CD14-positive monocyte (primary cell): Measurements from ENCODE around the gene SYCP2L. TPM values are rescaled to one million over a fixed set of nuclear protein-coding genes. Genes with fewer than 3 reads are reported as not detected.

Experiments
- DNase-seq, 3 donors: peaks; one replicate each; pipeline ENCODE4 v3.0.0-alpha.2; 2011 to 2022
- H2AFZ ChIP-seq: 2 replicates; pipeline ENCODE4 v1.6.0; 2012; ENCODE audit warnings: mild to moderate bottlenecking, low read depth, low read length, inconsistent platforms; ENCODE audit not compliant: insufficient read depth, poor library complexity, severe bottlenecking
- H3K27ac ChIP-seq, 2 donors: 1 replicate in 1 of 2; 2 replicates in 1 of 2; pipeline ENCODE4 v1.5.1; 2012 to 2013; ENCODE audit warnings: low read length in 2 of 2, control low read depth in 1 of 2, inconsistent platforms in 1 of 2, low read depth in 1 of 2, mild to moderate bottlenecking in 1 of 2
- H3K27me3 ChIP-seq, 2 donors: one replicate each; pipeline versions ENCODE4 v1.6.0 to v1.6.1; 2011 to 2013; ENCODE audit warnings: low read length in 2 of 2; ENCODE audit not compliant: control insufficient read depth in 2 of 2, insufficient read depth in 2 of 2
- H3K36me3 ChIP-seq, 2 donors: replicated peaks in 1 of 2; 1 replicate in 1 of 2; 2 replicates in 1 of 2; pipeline versions ENCODE4 v1.5.1 to v1.6.1; 2012 to 2013; ENCODE audit warnings: low read length in 2 of 2, control low read depth in 1 of 2, inconsistent platforms in 1 of 2, mild to moderate bottlenecking in 1 of 2; ENCODE audit not compliant: insufficient read depth in 2 of 2, control insufficient read depth in 1 of 2
- H3K4me1 ChIP-seq, 2 donors: 1 replicate in 1 of 2; 2 replicates in 1 of 2; pipeline versions ENCODE4 v1.5.1 to v1.6.1; 2012 to 2013; ENCODE audit warnings: low read length in 2 of 2, control low read depth in 1 of 2, inconsistent platforms in 1 of 2, mild to moderate bottlenecking in 1 of 2, moderate library complexity in 1 of 2; ENCODE audit not compliant: insufficient read depth in 2 of 2, control insufficient read depth in 1 of 2
- H3K4me2 ChIP-seq: replicated peaks from 2 replicates; pipeline ENCODE3; 2012; ENCODE audit warnings: low read length, moderate library complexity, mild to moderate bottlenecking; ENCODE audit not compliant: poor library complexity, severe bottlenecking; ENCODE audit errors: extremely low read depth
- H3K4me3 ChIP-seq, 3 experiments: fragments of 200-600 bp in 1 of 3; sonication (generic) in 1 of 3; replicated peaks in 1 of 3; 1 replicate in 2 of 3; 2 replicates in 1 of 3; pipeline ENCODE4 v1.5.1; 2011 to 2013; ENCODE audit warnings: low read length in 3 of 3, mild to moderate bottlenecking in 3 of 3, control low read depth in 2 of 3, low read depth in 2 of 3, inconsistent platforms in 1 of 3, moderate library complexity in 1 of 3
- H3K79me2 ChIP-seq: 2 replicates; pipeline ENCODE4 v1.6.0; 2012; ENCODE audit warnings: mild to moderate bottlenecking, control low read depth, inconsistent platforms, low read length, moderate library complexity; ENCODE audit not compliant: insufficient read depth
- H3K9ac ChIP-seq: 2 replicates; pipeline ENCODE4 v1.6.0; 2017; ENCODE audit warnings: low read length, mild to moderate bottlenecking; ENCODE audit not compliant: insufficient read depth, poor library complexity, severe bottlenecking
- H3K9me3 ChIP-seq, 2 donors: replicated peaks in 1 of 2; 1 replicate in 1 of 2; 2 replicates in 1 of 2; pipeline versions ENCODE4 v1.5.1 to v1.6.1; 2012 to 2013; ENCODE audit warnings: low read length in 2 of 2, control low read depth in 1 of 2; ENCODE audit not compliant: control insufficient read depth in 1 of 2, insufficient read depth in 1 of 2
- H4K20me1 ChIP-seq: 2 replicates; pipeline ENCODE4 v1.6.0; 2012; ENCODE audit warnings: mild to moderate bottlenecking, low read length, control low read depth, moderate library complexity; ENCODE audit not compliant: insufficient read depth
- H3K27ac Mint-ChIP-seq, 7 donors: one replicate each; pipeline ENCODE4 v1.8.0; 2020; ENCODE audit warnings: mild to moderate bottlenecking in 7 of 7, mixed read lengths in 7 of 7, moderate library complexity in 6 of 7, inconsistent platforms in 2 of 7
- H3K27me3 Mint-ChIP-seq, 3 donors: one replicate each; pipeline ENCODE4 v1.8.0; 2021 to 2022; ENCODE audit warnings: low read depth in 3 of 3, mild to moderate bottlenecking in 3 of 3, mixed read lengths in 3 of 3, moderate library complexity in 3 of 3, inconsistent platforms in 1 of 3
- H3K36me3 Mint-ChIP-seq, 2 donors: one replicate each; pipeline ENCODE4 v1.8.0; 2020; ENCODE audit warnings: mixed read lengths in 2 of 2, inconsistent platforms in 1 of 2, mild to moderate bottlenecking in 1 of 2
- H3K4me1 Mint-ChIP-seq: one replicate; pipeline ENCODE4 v1.8.0; 2020; ENCODE audit warnings: mild to moderate bottlenecking, mixed read lengths
- H3K4me3 Mint-ChIP-seq, 2 donors: one replicate each; pipeline ENCODE4 v1.8.0; 2020; ENCODE audit warnings: mild to moderate bottlenecking in 2 of 2, mixed read lengths in 2 of 2, moderate library complexity in 1 of 2
- H3K9me3 Mint-ChIP-seq, 7 donors: one replicate each; pipeline ENCODE4 v1.8.0; 2020 to 2022; ENCODE audit warnings: mixed read lengths in 7 of 7, mild to moderate bottlenecking in 6 of 7, moderate library complexity in 6 of 7, inconsistent platforms in 2 of 7
- CTCF ChIP-seq: fragments of 200-600 bp; IDR thresholded peaks from one replicate; pipeline ENCODE4 v1.8.0; 2022; ENCODE audit warnings: antibody characterized with exemption, mild to moderate bottlenecking
- WGBS: methylation state at CpG from one replicate; pipeline ENCODE4 v1.1.5; 2013; ENCODE audit warnings: missing lambda C conversion rate; ENCODE audit not compliant: insufficient coverage; 5-methylcytosine and 5-hydroxymethylcytosine counted together
- intact Hi-C, 2 donors: fragments of 100-400 bp; cut with micrococcal nuclease; formaldehyde crosslinking; loops; one replicate each; pipeline versions ENCODE4 v1.15.0 to v1.15.1; 2023
- polyA plus RNA-seq, 3 donors: library from polyadenylated mRNA; depleted of rRNA in 1 of 3; unstranded in 2 of 3; stranded (reverse) in 1 of 3; fragments of 300-500 nt in 2 of 3; fragments of >200 nt in 1 of 3; fragmentation: Illumina TruSeq in 2 of 3; gene quantifications; 1 replicate in 2 of 3; 2 replicates in 1 of 3; pipeline ENCODE4 v1.2.3, GENCODE V29; 2012 to 2021

The SYCP2L gene
- polyA plus RNA-seq, 3 donors: 0.08 TPM; not detected in 2

DNA sequence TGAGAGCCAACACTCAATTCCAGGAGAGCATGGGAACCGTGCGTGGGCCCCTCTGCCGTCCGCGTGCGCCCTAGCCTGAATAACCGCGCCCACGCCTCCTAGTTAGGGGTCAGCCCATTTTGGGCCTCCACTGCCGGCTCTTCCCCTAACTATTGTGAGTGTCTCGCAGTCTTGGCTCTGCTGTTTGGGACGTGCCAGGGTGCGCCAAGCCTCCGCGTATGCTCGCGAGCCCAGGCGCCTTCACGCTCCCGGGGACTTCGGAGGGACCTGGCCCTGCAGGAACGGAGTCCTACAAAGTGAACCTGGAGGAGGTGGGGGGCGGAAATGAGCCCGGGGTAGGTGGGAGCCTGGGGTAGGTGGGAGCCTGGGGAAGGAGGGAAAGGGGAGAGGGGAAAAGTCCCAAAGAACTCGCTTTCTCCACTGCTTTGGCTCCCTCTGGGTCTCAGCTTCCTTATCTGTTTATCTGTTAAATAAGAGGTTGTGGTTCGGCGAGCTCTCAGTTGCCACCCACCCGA is 4.1 kb upstream of the SYCP2L start:
- Mint-ChIP-seq H3K27ac (peak overlapping the region in 1 of 7 donors; percentile 36), H3K36me3 (peaks cover 0 to 8% of the 10 kb centered on the region in 2 donors), H3K4me1 (peaks cover 41% of the 10 kb centered on the region), H3K4me3 (peak overlapping the region in 1 of 2 donors; percentile 84), H3K9me3 (peaks cover 0 to 50% (median 26%) of the 10 kb centered on the region in 7 donors), H3K27me3 (peaks cover 74 to 93% (median 82%) of the 10 kb centered on the region in 3 donors)
- Histone ChIP-seq H3K27ac (no peak overlapping the region), H3K4me3 (no peak overlapping the region), H3K9me3 (peaks cover 0 to 14% of the 10 kb centered on the region in 2 donors), H3K4me1 (peaks cover 35 to 45% of the 10 kb centered on the region in 2 donors), H3K9ac (no peak overlapping the region), H3K27me3 (peaks cover 71 to 88% of the 10 kb centered on the region in 2 donors), H3K4me2 (no peak overlapping the region), H3K79me2 (no peaks in the 10 kb centered on the region), H3K36me3 (no peaks in the 10 kb centered on the region), H2AFZ (peak overlapping the region; percentile 29), H4K20me1 (no peaks in the 10 kb centered on the region)
- DNase-seq: no peak
- 6% methylated on average over 24 of the region's 28 CpGs for WGBS
- TF ChIP-seq CTCF: no peak
- intact Hi-C loops: no loop called here

DNA sequence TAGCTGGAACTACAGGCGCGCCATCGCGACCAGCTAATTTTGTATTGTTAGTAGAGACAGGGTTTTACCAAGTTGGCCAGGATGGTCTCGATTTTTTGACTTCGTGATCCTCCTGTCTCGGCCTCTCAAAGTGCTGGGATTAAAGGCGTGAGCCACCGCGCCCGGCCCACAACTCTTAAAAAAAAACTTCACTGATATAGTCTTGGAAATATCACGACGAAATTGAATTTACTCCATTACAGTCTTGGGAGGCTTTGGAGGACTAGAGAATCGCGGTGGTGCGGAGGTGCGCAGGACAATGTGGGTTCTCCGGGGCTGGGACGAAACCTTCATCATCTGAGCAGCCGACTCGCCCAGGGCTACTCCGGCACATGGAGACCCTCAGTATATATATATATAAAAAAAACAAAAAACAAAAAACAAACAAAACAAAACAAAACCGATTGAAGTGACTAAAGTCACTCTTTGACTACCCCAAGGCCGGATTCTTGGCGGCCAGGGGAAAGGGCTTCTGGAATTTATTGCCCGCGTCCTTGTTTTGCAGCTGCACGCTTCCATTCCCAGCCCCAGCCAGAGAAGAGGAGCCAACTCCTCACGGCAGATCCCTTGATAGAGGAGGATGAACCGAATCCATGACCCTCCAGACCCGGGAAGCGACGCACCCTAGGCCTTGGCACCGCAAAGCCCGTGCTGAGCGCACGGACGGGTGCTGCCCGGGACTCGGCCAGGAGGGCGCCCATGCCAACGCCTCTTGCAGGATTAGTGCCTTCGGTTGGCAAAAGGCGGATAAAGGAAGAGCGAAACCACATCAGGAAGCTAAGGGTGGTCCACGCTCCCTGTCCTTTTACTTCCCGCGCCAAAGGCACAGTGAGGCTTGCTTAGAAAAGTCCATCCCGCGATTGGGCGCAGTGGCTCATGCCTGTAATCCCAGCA is 3.3 kb upstream of the SYCP2L start:
- no peak for TF ChIP-seq CTCF
- DNase-seq: no peak
- peaks cover 72 to 87% of the 10 kb centered on the region in 2 donors for H3K27me3 ChIP-seq
- H3K4me1 Mint-ChIP-seq: peaks cover 42% of the 10 kb centered on the region
- peak overlapping the region in 1 of 3 experiments; percentile 32 for H3K4me3 ChIP-seq
- intact Hi-C loops: no loop called here
- no peak overlapping the region for H3K9ac ChIP-seq
- H3K4me3 Mint-ChIP-seq: peak overlapping the region in 1 of 2 donors; percentile 84
- peaks cover 0 to 14% of the 10 kb centered on the region in 2 donors for H3K9me3 ChIP-seq
- no peak overlapping the region for H2AFZ ChIP-seq
- peaks cover 70 to 92% (median 80%) of the 10 kb centered on the region in 3 donors for H3K27me3 Mint-ChIP-seq
- H3K36me3 Mint-ChIP-seq: peaks cover 0 to 9% of the 10 kb centered on the region in 2 donors
- peak overlapping the region; percentile 30 for H3K4me2 ChIP-seq
- WGBS: 7% methylated on average over 27 of the region's 51 CpGs
- no peak overlapping the region for H3K27ac Mint-ChIP-seq
- H3K79me2 ChIP-seq: no peaks in the 10 kb centered on the region
- H3K27ac ChIP-seq: no peak overlapping the region
- peaks cover 37 to 46% of the 10 kb centered on the region in 2 donors for H3K4me1 ChIP-seq
- no peaks in the 10 kb centered on the region for H3K36me3 ChIP-seq
- no peaks in the 10 kb centered on the region for H4K20me1 ChIP-seq
- peaks cover 0 to 50% (median 26%) of the 10 kb centered on the region in 7 donors for H3K9me3 Mint-ChIP-seq
